ENCODE data around the gene TGFBR3.

TGFBR3 gene

GRCh38 chr1:91701472-91701869 is 184.5 kb downstream of the TGFBR3 start:
- DNase-seq: no peak

- DNase-seq: no peak
Observed at GRCh38 chr1:91700771-91701471, 185.0 kb downstream of the TGFBR3 start.

- no peak for DNase-seq
Observed at GRCh38 chr1:91700332-91700731, 185.6 kb downstream of the TGFBR3 start.

- DNase-seq: no peak
Observed at GRCh38 chr1:91699339-91699974, 186.5 kb downstream of the TGFBR3 start.

- DNase-seq: no peak
Observed at GRCh38 chr1:91697861-91698260, 188.1 kb downstream of the TGFBR3 start.

GRCh38 chr1:91697416-91697815 is 188.5 kb downstream of the TGFBR3 start:
- no peak for DNase-seq

- no peak for DNase-seq
Observed at GRCh38 chr1:91696321-91696720, 189.6 kb downstream of the TGFBR3 start.

- no peak for DNase-seq
Observed at GRCh38 chr1:91693557-91693956, 192.4 kb downstream of the TGFBR3 start.

GRCh38 chr1:91691525-91691924 is 194.4 kb downstream of the TGFBR3 start:
- DNase-seq: no peak

GRCh38 chr1:91689641-91690481 is 196.1 kb downstream of the TGFBR3 start:
- DNase-seq: no peak

GRCh38 chr1:91687452-91687851 is 198.5 kb downstream of the TGFBR3 start:
- DNase-seq: no peak

GRCh38 chr1:91685994-91686393 is 200.0 kb downstream of the TGFBR3 start:
- no peak for DNase-seq

GRCh38 chr1:91684481-91685196 is 201.3 kb downstream of the TGFBR3 start:
- no peak for DNase-seq

- DNase-seq: no peak
Observed at GRCh38 chr1:91683598-91683951, 202.4 kb downstream of the TGFBR3 start.

GRCh38 chr1:91682882-91683597 is 202.9 kb downstream of the TGFBR3 start:
- DNase-seq: no peak

- DNase-seq: no peak
Observed at GRCh38 chr1:91680556-91681155, 205.3 kb downstream of the TGFBR3 start.

- DNase-seq: no peak
Observed at GRCh38 chr1:91679446-91679845, 206.5 kb downstream of the TGFBR3 start.

- DNase-seq: no peak
Observed at GRCh38 chr1:91676030-91676429, 209.9 kb downstream of the TGFBR3 start.

GRCh38 chr1:91674107-91674506 is 211.8 kb downstream of the TGFBR3 start:
- no peak for DNase-seq

GRCh38 chr1:91673613-91674012 is 212.3 kb downstream of the TGFBR3 start:
- no peak for DNase-seq

- DNase-seq: no peak
Observed at GRCh38 chr1:91672601-91673161, 213.3 kb downstream of the TGFBR3 start.

- no peak for DNase-seq
Observed at GRCh38 chr1:91670781-91671180, 215.2 kb downstream of the TGFBR3 start.
